Large intestine (tissue), 12 donors: ENCODE results near the gene RPN2. TPM values are rescaled to one million over a fixed set of nuclear protein-coding genes. Genes with fewer than 3 reads are reported as not detected.
"Not testable (repeated sequence)": the region's sequence is repeated elsewhere in the genome, so short reads cannot be mapped to it uniquely, and the experiment has no call there.

Source experiments
- DNase-seq, 2 donors: peaks; one replicate each; pipeline versions ENCODE4 v3.0.0 to v3.0.0-alpha.2; 2013
- H3K27ac ChIP-seq: one replicate; pipeline ENCODE4 v1.5.1; 2013; ENCODE audit warnings: low read length
- H3K27me3 ChIP-seq: 2 replicates; pipeline ENCODE4 v1.6.1; 2013; ENCODE audit warnings: low read length; ENCODE audit not compliant: control insufficient read depth, insufficient read depth
- H3K36me3 ChIP-seq: 2 replicates; pipeline ENCODE4 v1.6.1; 2013; ENCODE audit warnings: low read length; ENCODE audit not compliant: control insufficient read depth, insufficient read depth
- H3K4me1 ChIP-seq: one replicate; pipeline ENCODE4 v1.6.1; 2013; ENCODE audit warnings: low read length; ENCODE audit not compliant: control insufficient read depth, insufficient read depth
- H3K4me3 ChIP-seq: one replicate; pipeline ENCODE4 v1.5.1; 2013; ENCODE audit warnings: low read length
- H3K9me3 ChIP-seq: one replicate; pipeline ENCODE4 v1.6.1; 2013; ENCODE audit warnings: mild to moderate bottlenecking, low read depth, low read length, moderate library complexity; ENCODE audit not compliant: control insufficient read depth
- WGBS: methylation state at CpG from one replicate; pipeline ENCODE4 v1.1.5; 2013; ENCODE audit warnings: low lambda C conversion rate; ENCODE audit not compliant: insufficient coverage; 5-methylcytosine and 5-hydroxymethylcytosine counted together
- long read RNA-seq, 11 donors: transcript quantifications; one replicate each; lab custom pipeline, GENCODE V29; 2026
- polyA plus RNA-seq: library from polyadenylated mRNA; unstranded; fragments of 120-200 nt; gene quantifications from one replicate; pipeline ENCODE4 v1.2.1, GENCODE V29; 2013

Gene RPN2
- polyA plus RNA-seq: 177 TPM
- long read RNA-seq, donor 1, transcript RPN2-201 (17 exons, 2,515 nt): major isoform, 23 of 95 reads
- long read RNA-seq, donor 1, partial matches to known transcripts: 63 of 95 reads
- long read RNA-seq, donor 1, other reads (novel, unspliced or antisense): 9 of 95 reads
- long read RNA-seq, donor 2, transcript RPN2-201 (17 exons, 2,515 nt): major isoform, 42 of 282 reads
- long read RNA-seq, donor 2, partial matches to known transcripts: 219 of 282 reads
- long read RNA-seq, donor 2, other reads (novel, unspliced or antisense): 21 of 282 reads
- long read RNA-seq, donor 3, transcript RPN2-201 (17 exons, 2,515 nt): major isoform, 46 of 259 reads
- long read RNA-seq, donor 3, partial matches to known transcripts: 192 of 259 reads
- long read RNA-seq, donor 3, other reads (novel, unspliced or antisense): 17 of 259 reads
- long read RNA-seq, donor 4: 0 reads
- long read RNA-seq, donor 5, transcript RPN2-201 (17 exons, 2,515 nt): major isoform, 19 of 116 reads
- long read RNA-seq, donor 5, partial matches to known transcripts: 90 of 116 reads
- long read RNA-seq, donor 5, other reads (novel, unspliced or antisense): 7 of 116 reads
- long read RNA-seq, donor 6, transcript RPN2-201 (17 exons, 2,515 nt): major isoform, 25 of 178 reads
- long read RNA-seq, donor 6, partial matches to known transcripts: 144 of 178 reads
- long read RNA-seq, donor 6, other reads (novel, unspliced or antisense): 9 of 178 reads
- long read RNA-seq, donor 7, transcript RPN2-201 (17 exons, 2,515 nt): major isoform, 22 of 82 reads
- long read RNA-seq, donor 7, partial matches to known transcripts: 60 of 82 reads
- long read RNA-seq, donor 7, other reads (novel, unspliced or antisense): 0 of 82 reads
- long read RNA-seq, donor 8, transcript RPN2-201 (17 exons, 2,515 nt): major isoform, 42 of 239 reads
- long read RNA-seq, donor 8, partial matches to known transcripts: 191 of 239 reads
- long read RNA-seq, donor 8, other reads (novel, unspliced or antisense): 6 of 239 reads
- long read RNA-seq, donor 9, transcript RPN2-201 (17 exons, 2,515 nt): major isoform, 27 of 176 reads
- long read RNA-seq, donor 9, partial matches to known transcripts: 130 of 176 reads
- long read RNA-seq, donor 9, other reads (novel, unspliced or antisense): 19 of 176 reads
- long read RNA-seq, donor 10, transcript RPN2-201 (17 exons, 2,515 nt): major isoform, 45 of 179 reads
- long read RNA-seq, donor 10, partial matches to known transcripts: 128 of 179 reads
- long read RNA-seq, donor 10, other reads (novel, unspliced or antisense): 6 of 179 reads
- long read RNA-seq, donor 11, transcript RPN2-201 (17 exons, 2,515 nt): major isoform, 29 of 104 reads
- long read RNA-seq, donor 11, partial matches to known transcripts: 75 of 104 reads
- long read RNA-seq, donor 11, other reads (novel, unspliced or antisense): 0 of 104 reads

DNA sequence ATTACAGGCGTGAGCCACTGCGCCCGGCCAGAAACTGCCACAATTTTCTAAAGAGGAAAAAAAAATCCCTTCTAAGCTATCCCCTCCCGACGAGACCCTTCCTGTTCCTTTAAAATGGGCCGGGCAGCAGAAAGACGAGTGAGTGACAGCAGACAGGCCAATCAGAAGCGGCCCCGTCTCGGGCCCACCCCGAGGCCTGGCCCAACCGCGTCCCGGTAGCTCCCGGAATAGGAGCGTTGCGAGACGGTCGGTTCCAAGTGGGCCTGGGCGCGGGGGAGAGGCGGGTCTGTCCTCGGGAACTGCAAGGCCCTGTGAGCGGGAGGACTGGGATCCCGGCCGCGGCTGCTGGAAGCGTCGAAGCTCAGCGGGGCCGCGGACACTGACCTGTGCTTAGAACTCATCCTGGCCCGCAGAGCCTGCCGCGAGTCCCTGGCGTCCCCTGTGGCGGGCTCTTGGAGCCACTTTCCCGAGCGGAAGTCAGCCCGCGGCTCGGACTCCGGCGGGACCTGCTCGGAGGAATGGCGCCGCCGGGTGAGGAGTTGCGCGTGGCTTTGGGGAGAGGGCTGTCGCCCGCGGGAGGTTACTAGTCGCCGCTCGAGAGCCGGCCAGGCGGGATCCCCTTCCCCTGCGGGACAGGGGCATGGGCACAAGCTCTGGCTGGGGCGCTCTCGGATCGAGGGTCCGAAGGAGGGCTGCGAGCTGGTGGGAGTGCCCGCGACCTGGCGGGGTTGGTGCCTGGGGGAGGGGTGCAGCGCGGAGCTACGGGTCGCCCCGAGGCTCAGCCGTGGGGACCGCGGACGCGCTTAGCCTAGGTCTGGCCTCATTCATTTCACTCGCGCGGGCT is at the start of gene RPN2, which contains the start of gene MROH8:
Gene RPN2, plus strand, starts transcription at position 492 of the 844 bp plus-strand sequence. Its CDS starts 27 bp downstream, at position 519.
Gene MROH8, minus strand, starts transcription at position 710 of the 844 bp plus-strand sequence.
- Histone ChIP-seq H3K4me3 (peak within 1 kb of the TSS; percentile 95), H3K4me1 (peaks cover 13% of the 10 kb centered on the region), H3K27ac (peak within 1 kb of the TSS; percentile 93), H3K9me3 (no peaks in the 10 kb centered on the region), H3K36me3 (peaks cover 5% of the 10 kb centered on the region), H3K27me3 (no peaks in the 10 kb centered on the region)
- 0% methylated on average over 3 of the region's 80 CpGs for WGBS
- DNase-seq: peak; percentile 97 to 99

DNA sequence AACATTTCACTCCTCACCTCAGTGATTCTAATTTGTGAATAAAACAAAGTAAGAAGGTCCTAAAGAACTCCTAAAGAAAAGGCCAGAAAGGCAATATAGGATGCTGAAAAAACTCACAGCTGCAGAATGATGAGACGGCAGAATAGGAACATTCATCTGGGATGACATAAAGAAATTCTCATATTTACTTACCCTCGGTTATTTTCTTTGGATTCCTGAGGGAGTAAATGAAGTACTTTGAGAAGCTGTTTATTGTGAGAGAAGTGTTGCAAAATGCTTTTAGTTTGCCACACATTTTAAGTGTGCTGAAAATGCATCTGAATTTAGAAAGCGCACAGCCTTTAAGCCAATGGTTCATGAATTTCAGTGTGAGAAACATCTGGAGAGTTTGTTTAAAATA is 47.6 kb upstream of the RPN2 start:
- DNase-seq: no peak
- Histone ChIP-seq H3K36me3 (no peaks in the 10 kb centered on the region), H3K27me3 (no peaks in the 10 kb centered on the region), H3K9me3 (no peaks in the 10 kb centered on the region), H3K27ac (no peak overlapping the region), H3K4me3 (no peak overlapping the region), H3K4me1 (no peaks in the 10 kb centered on the region)
- no CpG with 5 or more reads among the region's 3 CpGs for WGBS

DNA sequence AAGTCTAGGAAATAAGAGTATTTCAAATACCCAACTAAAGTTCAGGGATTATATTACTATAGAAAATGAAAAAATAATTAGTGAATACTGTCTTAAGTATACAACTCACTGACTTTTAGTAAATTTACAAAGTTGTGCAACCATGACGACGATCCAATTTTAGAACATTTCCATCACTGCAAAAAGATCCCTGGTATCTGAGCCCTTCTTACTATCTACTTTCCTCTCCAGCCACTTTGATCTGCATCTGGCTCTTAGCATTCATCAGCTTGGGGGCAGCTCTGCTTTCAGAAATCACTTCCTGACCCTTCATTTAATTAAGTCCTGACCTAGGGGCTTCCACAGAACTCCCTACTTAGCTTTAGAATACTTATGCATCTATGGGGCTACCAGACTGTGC is 45.2 kb upstream of the RPN2 start:
- no peak overlapping the region for H3K4me3 ChIP-seq

DNA sequence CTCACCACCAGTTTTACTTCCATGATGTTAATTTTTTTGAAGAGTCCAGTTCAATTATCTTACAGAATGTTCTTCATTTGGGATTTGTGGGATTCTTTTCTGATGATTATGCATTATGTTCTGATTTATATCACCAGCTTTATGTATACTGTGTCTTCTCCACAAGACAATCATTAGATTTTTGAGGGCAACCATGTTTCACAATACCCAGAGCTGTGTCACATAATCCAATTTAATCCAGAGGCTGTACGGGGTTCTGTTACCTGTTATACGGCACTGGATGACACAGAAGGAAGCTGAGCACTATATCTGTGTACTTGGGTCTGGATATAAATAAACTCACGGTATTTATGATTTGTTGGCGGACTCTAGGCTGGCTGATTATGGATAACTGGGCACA is 41.6 kb upstream of the RPN2 start:
- Histone ChIP-seq H3K27me3 (no peaks in the 10 kb centered on the region), H3K4me1 (no peaks in the 10 kb centered on the region), H3K4me3 (no peak overlapping the region), H3K27ac (no peak overlapping the region), H3K9me3 (no peaks in the 10 kb centered on the region), H3K36me3 (no peaks in the 10 kb centered on the region)
- DNase-seq: no peak
- no CpG with 5 or more reads among the region's 4 CpGs for WGBS

More for the DNA sequence above, 45.2 kb upstream of the RPN2 start:
- Histone ChIP-seq H3K9me3 (no peaks in the 10 kb centered on the region), H3K27ac (no peak overlapping the region), H3K27me3 (no peaks in the 10 kb centered on the region), H3K36me3 (no peaks in the 10 kb centered on the region), H3K4me1 (no peaks in the 10 kb centered on the region)
- no CpG with 5 or more reads among the region's 2 CpGs for WGBS
- DNase-seq: no peak

DNA sequence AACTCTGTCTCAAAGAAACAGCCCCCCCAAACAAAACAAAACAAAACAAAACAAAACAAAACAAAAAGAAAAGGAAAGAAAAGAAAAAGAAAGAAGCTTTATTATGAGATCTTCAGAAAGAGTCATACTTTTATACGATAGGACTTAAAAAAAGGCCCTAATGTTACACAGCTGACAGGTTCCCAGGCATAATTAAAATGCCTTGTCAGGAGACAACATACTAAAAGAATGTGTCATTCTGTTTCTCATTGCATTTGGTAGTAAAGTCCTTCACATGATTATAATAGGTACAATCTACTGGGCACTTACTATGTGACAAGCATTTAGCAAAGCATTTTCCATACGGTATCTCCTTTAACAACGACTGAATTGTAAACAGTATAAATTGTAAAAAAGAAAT is 36.4 kb upstream of the RPN2 start:
- Histone ChIP-seq H3K27ac (peak overlapping the region; percentile 76), H3K27me3 (no peaks in the 10 kb centered on the region), H3K9me3 (no peaks in the 10 kb centered on the region), H3K36me3 (no peaks in the 10 kb centered on the region), H3K4me3 (no peak overlapping the region), H3K4me1 (peaks cover 5% of the 10 kb centered on the region)
- WGBS: no CpG with 5 or more reads among the region's 3 CpGs
- DNase-seq: peak; percentile 29 to 64

DNA sequence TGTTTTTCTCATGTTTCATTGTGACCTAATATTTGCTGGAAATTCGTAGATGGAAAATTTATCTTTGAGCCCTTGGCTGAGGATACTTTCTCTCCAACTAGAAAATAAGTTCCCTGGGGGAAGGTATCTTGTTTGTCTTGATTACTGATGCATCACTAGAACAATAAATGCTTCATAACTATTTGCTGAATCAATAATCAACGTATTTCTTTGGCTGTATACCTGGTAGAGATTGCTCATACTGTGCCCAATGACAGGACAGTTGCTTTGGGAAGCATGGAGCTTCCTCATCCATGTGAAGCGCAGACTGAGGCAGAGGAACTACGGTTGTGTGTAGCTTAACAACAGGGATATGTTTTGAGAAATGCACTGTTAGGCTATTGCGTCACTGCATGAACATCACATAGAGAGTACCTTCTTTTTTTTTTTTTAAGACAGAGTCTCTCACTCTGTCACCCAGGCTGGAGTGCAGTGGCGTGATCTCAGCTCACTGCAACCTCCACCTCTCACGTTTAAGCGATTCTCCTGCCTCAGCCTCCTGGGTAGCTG is 34.2 kb upstream of the RPN2 start:
- WGBS: no CpG with 5 or more reads among the region's 8 CpGs
- Histone ChIP-seq H3K36me3 (no peaks in the 10 kb centered on the region), H3K4me3 (no peak overlapping the region), H3K9me3 (no peaks in the 10 kb centered on the region), H3K27me3 (no peaks in the 10 kb centered on the region), H3K27ac (no peak overlapping the region), H3K4me1 (peaks cover 5% of the 10 kb centered on the region)
- no peak for DNase-seq

DNA sequence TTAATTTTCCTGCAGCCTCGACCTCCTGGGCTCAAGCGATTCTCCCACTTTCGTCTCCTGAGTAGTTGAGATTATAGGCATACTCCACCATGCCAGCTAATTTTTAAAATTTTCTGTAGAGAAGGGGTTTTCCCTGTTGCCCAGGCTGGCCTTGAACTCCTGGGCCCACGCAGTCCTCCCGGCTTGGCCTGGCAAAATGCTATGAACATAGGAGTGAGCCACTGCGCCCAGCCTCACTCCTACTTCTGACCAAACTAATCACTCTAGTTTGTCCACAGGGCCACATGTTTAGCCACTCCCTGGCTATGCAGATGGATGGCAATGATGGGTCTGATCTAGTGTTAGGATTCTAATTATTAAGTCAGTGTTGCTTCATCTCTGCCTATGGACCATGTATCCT is 31.9 kb upstream of the RPN2 start:
- H3K9me3 ChIP-seq: peaks cover 4% of the 10 kb centered on the region
- peaks cover 5% of the 10 kb centered on the region for H3K4me1 ChIP-seq
- DNase-seq: no peak
- no peak overlapping the region for H3K4me3 ChIP-seq
- WGBS: no CpG with 5 or more reads among the region's 6 CpGs
- H3K36me3 ChIP-seq: no peaks in the 10 kb centered on the region
- H3K27ac ChIP-seq: no peak overlapping the region
- no peaks in the 10 kb centered on the region for H3K27me3 ChIP-seq

DNA sequence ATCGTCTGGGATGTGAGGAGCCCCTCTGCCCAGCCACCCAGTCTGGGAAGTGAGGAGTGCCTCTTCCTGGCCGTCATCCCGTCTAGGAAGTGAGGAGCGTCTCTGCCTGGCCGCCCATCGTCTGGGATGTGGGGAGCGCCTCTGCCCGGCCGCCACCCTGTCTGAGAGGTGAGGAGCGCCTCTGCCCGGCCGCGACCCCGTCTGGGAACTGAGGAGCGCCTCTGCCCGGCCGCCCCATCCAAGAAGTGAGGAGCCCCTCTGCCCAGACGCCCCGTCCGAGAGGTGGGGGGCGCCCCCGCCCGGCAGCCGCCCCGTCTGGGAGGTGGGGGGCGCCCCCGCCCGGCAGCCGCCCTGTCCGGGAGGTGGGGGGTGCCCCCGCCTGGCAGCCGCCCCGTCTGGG is 28.3 kb upstream of the RPN2 start:
- WGBS: no CpG with 5 or more reads among the region's 33 CpGs
- not testable (repeated sequence) for H3K9me3 ChIP-seq, H3K27ac ChIP-seq, DNase-seq, H3K27me3 ChIP-seq, H3K4me1 ChIP-seq, H3K36me3 ChIP-seq, H3K4me3 ChIP-seq

DNA sequence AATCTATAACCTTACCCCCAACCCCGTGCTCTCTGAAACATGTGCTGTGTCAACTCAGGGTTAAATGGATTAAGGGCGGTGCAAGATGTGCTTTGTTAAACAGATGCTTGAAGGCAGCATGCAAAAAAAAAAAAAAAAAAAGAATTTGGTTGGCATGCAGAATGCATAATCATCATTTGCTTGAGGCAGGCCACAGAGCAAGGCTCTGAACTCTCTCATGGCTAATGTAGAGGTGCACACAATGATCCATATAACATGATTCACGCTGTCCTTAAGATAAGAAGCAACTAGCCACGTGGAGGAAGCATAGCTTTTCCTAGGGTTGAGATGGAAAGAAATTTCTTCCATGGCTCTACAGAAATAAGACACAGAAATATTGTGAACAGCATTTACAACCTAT is 27.6 kb upstream of the RPN2 start:
- peaks cover 4% of the 10 kb centered on the region for H3K9me3 ChIP-seq
- WGBS: no CpG with 5 or more reads among the region's 4 CpGs

More for the DNA sequence above, 27.6 kb upstream of the RPN2 start:
- DNase-seq: no peak
- Histone ChIP-seq H3K4me3 (no peak overlapping the region), H3K27ac (no peak overlapping the region), H3K27me3 (no peaks in the 10 kb centered on the region), H3K4me1 (no peaks in the 10 kb centered on the region), H3K36me3 (no peaks in the 10 kb centered on the region)
